GM21423 (cell line): ENCODE measurements around the gene ZCCHC18.
"Not testable (repeated sequence)": the region's sequence is repeated elsewhere in the genome, so short reads cannot be mapped to it uniquely, and the experiment has no call there.

ENCODE experiments used
- ATAC-seq: cut with Tn5 transposase; IDR thresholded peaks from one replicate; pipeline ENCODE4 v1.9.1; 2021; ENCODE audit warnings: mild to moderate bottlenecking, moderate library complexity; ENCODE audit not compliant: unreplicated experiment

The ZCCHC18 gene

GRCh38 chrX:104112326-104112951 lies at the start of gene ZCCHC18:
Gene ZCCHC18, plus strand, starts transcription at chrX:104112523. Its CDS starts 1,589 bp downstream, at chrX:104114112.
- peak; percentile 67 for ATAC-seq

GRCh38 chrX:104062636-104063035 lies 49.7 kb upstream of the ZCCHC18 start:
- not testable (repeated sequence) for ATAC-seq

- ATAC-seq: peak; percentile 99
These were observed 36.4 kb upstream of the ZCCHC18 start, which contains the start of gene TMSB15C for GRCh38 chrX:104075778-104076445. Gene TMSB15C, minus strand, starts transcription at chrX:104076236.

GRCh38 chrX:104077854-104078253 lies 34.5 kb upstream of the ZCCHC18 start:
- ATAC-seq: not testable (repeated sequence)

- ATAC-seq: no peak
These were observed 28.3 kb upstream of the ZCCHC18 start for GRCh38 chrX:104084063-104084462.

GRCh38 chrX:104084534-104085277 lies 27.6 kb upstream of the ZCCHC18 start:
- no peak for ATAC-seq

GRCh38 chrX:104085477-104085876 lies 26.8 kb upstream of the ZCCHC18 start:
- no peak for ATAC-seq

GRCh38 chrX:104085919-104086318 lies 26.4 kb upstream of the ZCCHC18 start:
- no peak for ATAC-seq

GRCh38 chrX:104098151-104098808 lies 14.0 kb upstream of the ZCCHC18 start:
- peak; percentile 64 for ATAC-seq

GRCh38 chrX:104098919-104099318 lies 13.4 kb upstream of the ZCCHC18 start:
- ATAC-seq: no peak

- no peak for ATAC-seq
These were observed 7.6 kb upstream of the ZCCHC18 start for GRCh38 chrX:104104676-104105075.

- ATAC-seq: no peak
These were observed 6.7 kb upstream of the ZCCHC18 start for GRCh38 chrX:104105330-104106262.

- ATAC-seq: no peak
These were observed 3.4 kb upstream of the ZCCHC18 start for GRCh38 chrX:104108955-104109354.

GRCh38 chrX:104110491-104111240 lies 1.7 kb upstream of the ZCCHC18 start:
- ATAC-seq: peak; percentile 45

GRCh38 chrX:104113222-104113965 lies 1.1 kb downstream of the ZCCHC18 start:
- ATAC-seq: peak; percentile 45

- no peak for ATAC-seq
These were observed 5.4 kb downstream of the ZCCHC18 start for GRCh38 chrX:104117759-104118158.

- ATAC-seq: no peak
These were observed 6.4 kb downstream of the ZCCHC18 start for GRCh38 chrX:104118765-104119164.

GRCh38 chrX:104122829-104123228 lies 10.5 kb downstream of the ZCCHC18 start:
- ATAC-seq: peak; percentile 71

GRCh38 chrX:104126856-104127255 lies 14.5 kb downstream of the ZCCHC18 start:
- ATAC-seq: no peak
